T-helper 1 cell treated with Interleukin-12 subunit alpha and Interleukin-12 subunit beta and Interleukin-4 antibody, amounts not matched to agents 30 ng/mL and 1 ng/mL, for 36 hours (primary cell): ENCODE measurements around the gene RAB3IP. TPM values are rescaled to one million over a fixed set of nuclear protein-coding genes. Genes with fewer than 3 reads are reported as not detected.

Experiments
- intact Hi-C: fragments of 100-400 bp; cut with micrococcal nuclease; formaldehyde crosslinking; loops from one replicate; pipeline ENCODE4 v1.15.1; 2024
- total RNA-seq: library from RNA; stranded (reverse); gene quantifications from 2 replicates; pipeline ENCODE4 v1.2.3, GENCODE V29; 2022

The RAB3IP gene, protein sequence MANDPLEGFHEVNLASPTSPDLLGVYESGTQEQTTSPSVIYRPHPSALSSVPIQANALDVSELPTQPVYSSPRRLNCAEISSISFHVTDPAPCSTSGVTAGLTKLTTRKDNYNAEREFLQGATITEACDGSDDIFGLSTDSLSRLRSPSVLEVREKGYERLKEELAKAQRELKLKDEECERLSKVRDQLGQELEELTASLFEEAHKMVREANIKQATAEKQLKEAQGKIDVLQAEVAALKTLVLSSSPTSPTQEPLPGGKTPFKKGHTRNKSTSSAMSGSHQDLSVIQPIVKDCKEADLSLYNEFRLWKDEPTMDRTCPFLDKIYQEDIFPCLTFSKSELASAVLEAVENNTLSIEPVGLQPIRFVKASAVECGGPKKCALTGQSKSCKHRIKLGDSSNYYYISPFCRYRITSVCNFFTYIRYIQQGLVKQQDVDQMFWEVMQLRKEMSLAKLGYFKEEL
- 24.7 and 27.1 TPM in 2 replicates for total RNA-seq

- intact Hi-C loops: loop anchor here (1.0 to 5.0 kb wide), 10 partner anchors 141 to 1924 kb away; partner anchors contain the start of genes CCT2, CPSF6, FRS2 and KCNMB4
These were observed at the start of gene RAB3IP for GRCh38 chr12:69738351-69739286. Gene RAB3IP (plus strand): TSS chr12:69738860. CDS start chr12:69755409, 16,549 bp downstream.

GRCh38 chr12:69689638-69690037 lies 49.0 kb upstream of the RAB3IP start:
- intact Hi-C loops: no loop called here

- intact Hi-C loops: no loop called here
These were observed 44.5 kb upstream of the RAB3IP start for GRCh38 chr12:69694123-69694522.

DNA sequence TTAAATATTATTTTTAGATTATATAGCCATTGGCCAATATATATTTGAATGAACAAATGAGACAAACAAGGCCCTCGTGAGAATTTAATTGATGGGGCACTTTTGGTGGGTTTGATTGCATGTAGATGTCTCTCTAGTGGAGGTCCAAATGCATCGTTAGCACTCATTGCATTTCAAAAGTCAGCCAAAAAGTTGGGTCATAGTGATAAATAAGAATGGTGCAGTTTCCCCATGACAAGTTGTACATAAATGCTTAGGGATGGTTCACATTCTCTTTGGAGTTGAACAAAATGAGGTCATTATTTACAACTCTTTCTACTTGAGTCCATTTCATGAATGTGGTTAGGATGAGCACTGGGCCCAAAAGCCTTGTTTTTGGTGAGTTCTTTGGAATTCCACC lies 40.6 kb upstream of the RAB3IP start:
- intact Hi-C loops: no loop called here

GRCh38 chr12:69698769-69699540 lies 39.7 kb upstream of the RAB3IP start, which contains the start of gene BEST3:
Gene BEST3 (minus strand): TSS chr12:69699303. CDS start chr12:69697798, 1,505 bp downstream.
- intact Hi-C loops: no loop called here

GRCh38 chr12:69701826-69702225 lies 36.8 kb upstream of the RAB3IP start:
- intact Hi-C loops: no loop called here

DNA sequence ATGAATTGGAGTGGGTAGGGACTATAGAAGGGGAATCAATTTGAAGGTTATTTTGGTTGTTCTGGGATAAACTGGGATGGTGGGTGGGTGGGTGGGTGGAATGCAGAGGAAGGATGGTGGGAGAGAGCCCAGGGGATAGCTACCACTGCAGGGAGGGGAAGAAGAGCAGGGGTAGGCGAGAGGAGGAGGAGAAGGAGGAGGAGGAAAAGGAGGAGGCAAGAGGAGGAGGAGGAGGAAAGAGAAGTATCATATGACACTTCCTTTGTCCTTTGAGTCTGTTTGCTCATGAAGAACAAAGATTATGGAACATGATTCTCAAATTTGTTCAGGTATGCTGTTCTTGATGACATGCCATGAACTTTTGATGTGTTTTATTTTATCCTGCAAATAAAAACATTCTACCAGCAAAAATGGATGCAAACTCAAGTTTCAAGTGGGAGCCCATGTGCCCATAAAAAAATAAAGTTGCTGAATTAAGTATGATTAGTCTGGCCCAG lies 35.5 kb upstream of the RAB3IP start:
- intact Hi-C loops: no loop called here

DNA sequence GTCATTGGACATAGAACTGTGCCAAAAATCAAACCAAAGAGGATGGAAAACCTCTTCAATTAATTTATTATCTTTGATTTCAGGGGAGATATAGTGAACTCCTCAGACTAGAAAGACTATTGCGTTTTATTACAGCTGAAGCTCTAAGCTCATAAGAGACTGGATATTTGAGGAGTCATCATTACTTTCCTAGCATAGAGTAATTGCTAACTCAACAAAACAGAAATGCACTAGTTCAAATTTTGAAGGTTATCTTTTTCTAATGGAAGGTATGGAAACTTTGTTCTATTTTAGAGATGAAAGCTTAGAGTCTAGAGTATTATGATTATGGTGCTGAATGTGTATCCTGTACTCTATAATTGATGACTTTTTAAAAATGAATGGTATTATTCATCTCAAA lies 34.3 kb upstream of the RAB3IP start:
- intact Hi-C loops: no loop called here

DNA sequence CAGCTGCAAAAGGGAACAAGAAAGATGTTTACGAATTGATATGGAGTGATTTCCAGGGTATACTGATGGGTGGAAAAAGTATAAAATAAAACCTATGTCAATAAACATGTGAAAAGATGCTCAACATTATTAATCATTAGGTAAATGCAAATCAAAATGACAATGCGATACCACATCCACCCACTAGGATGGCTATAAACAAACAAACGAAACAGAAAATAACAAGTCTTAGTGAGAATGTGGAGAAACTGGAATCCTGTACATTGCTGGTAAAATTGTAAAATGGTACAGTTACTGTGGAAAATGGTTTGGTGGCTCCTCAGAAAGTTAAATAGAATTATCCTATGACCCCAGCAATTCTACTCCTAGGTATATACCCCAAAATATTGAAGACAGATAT lies 30.0 kb upstream of the RAB3IP start:
- intact Hi-C loops: no loop called here

GRCh38 chr12:69712826-69713225 lies 25.8 kb upstream of the RAB3IP start:
- intact Hi-C loops: no loop called here

- intact Hi-C loops: no loop called here
These were observed 24.1 kb upstream of the RAB3IP start for GRCh38 chr12:69714542-69714941.

DNA sequence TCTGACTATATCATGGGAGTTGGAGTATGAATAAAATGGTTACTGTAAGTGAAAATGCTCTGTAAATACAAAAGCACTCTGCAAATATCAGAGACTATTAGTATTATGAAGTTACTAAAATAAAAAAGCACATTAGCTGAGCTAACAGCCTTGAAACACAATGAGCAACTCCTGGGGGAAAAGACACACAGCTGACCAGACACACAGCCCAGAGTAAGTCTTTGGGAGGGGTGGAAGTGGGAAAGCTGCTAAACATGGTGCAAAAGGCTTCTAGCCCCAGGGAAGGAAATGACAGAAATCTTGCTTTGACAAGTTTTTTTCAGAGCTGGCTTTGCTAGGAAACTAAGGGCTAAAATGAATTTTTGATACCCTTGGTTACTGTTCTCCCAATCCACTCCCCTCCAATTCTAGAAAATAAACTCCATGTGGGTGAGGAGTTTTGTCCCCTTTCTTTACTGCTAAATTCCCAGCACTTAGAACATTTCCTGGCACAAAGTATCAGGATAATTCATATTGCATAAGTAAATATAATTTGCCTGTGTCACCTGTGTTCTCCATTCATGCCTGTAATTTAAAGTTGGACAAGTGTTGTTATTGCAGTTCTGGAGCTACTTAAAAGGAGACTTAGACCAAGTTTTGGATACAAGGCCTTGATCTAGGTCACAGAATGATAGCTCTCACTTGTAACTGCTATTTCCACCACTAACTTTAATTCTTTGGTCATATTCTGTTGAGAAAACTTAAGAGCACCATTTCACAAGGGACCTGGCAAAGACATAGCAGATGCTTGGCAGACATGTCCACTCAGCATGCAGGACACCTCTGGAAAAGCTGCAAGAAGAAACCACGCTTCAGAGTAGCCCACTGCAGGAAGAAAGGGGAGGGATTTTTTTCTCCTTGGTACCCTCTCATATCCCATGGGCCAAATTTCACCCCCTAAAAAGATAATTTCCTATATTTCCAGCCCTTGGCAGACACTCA lies 19.0 kb upstream of the RAB3IP start:
- intact Hi-C loops: no loop called here

DNA sequence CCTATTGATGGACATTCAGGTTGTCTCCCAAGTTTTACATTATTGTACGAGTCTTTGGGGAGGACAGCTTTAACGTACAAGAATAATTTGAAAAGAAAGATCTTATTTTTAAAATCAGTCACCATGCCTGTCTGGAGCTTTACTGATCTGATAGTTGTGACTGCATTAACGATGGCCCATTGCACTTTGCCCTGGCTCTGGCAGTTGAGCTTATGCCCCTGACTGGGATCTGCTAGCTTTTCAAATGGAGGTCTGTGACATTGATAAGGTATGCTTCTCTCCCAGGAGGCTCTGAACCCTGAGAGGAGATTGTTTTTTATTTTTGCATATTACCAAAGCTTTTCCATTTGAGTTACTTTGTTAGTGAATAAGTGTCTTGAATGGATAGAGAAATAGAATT lies 17.9 kb upstream of the RAB3IP start:
- intact Hi-C loops: no loop called here

- intact Hi-C loops: no loop called here
These were observed 11.7 kb upstream of the RAB3IP start for GRCh38 chr12:69726922-69727321.

- intact Hi-C loops: no loop called here
These were observed 6.6 kb upstream of the RAB3IP start for GRCh38 chr12:69732088-69732487.

DNA sequence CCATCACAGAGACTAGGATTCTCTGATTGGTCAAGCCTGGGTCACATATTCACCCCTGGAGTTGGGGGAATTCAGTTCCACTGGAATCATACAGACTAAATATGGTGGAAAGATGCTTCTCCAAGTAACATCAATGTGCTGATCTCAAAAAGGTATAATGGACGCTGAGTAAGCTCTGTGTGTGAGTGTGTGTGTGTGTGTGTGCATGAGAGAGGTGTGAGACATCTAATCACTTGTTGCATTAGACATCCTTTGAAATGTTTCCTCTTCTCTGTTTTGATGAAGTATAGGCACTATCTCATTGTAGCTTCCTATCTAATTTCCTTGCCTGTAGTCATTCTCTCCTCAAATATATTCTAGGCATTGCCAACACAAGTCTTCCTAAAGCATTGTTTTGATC lies 5.0 kb upstream of the RAB3IP start:
- intact Hi-C loops: no loop called here

DNA sequence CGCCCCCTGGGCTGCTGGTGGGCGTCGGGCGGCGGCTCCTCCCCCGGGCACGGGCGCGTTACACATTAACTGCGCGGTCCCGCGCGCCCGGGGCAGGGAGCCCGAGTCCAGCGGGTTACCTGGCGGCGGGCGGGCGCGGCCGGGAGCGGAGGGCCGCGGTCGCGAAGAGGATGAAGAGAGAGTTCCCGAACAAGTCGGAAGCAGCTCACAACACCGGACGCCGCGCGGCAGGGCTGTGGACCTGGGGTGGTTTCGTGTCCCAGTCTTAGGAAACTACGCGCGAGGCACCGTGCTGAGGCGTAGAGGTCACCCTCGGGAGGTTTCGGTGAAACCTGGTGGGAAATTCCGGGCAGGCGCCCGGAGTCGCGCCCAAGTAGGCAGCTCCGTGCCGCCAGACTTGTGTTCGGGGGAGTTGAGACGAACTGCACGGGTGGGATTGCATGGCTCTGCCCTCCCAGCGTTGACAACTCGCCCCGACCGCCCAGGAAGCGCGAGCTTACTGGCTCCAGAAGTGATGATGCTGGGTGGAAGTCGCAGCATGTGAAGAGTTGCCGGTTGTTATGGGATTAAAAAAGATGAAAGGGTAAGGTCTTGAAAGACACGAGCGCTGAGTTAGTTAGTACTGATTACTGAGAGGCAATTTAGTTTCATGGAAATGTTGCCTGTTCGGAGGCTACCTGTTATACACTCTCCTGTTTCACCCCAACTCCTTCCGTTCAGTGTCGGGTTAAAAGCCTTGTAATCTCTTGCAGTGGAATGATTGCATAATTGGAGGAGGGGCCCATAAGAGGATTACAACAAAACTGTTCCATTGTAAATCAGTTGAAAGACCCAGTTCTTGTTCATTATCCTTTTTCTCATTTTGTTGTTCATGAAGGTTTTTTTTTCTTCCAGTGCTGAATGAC lies 879 bp downstream of the RAB3IP start:
- intact Hi-C loops: loop anchor here (1.0 to 5.0 kb wide), 7 partner anchors 154 to 1923 kb away; partner anchors contain the start of genes CCT2, CPSF6, FRS2 and KCNMB4

- intact Hi-C loops: no loop called here
These were observed 5.4 kb downstream of the RAB3IP start for GRCh38 chr12:69744109-69744508.

- intact Hi-C loops: no loop called here
These were observed 12.8 kb downstream of the RAB3IP start for GRCh38 chr12:69751476-69751875.
